OCI-LY7 (cell line): ENCODE measurements around the gene KLF13.

ENCODE experiments used
- CTCF ChIP-seq: fragments of 200-600 bp; sonication (generic); conservative IDR thresholded peaks from 2 replicates; pipeline ENCODE4 v1.5.1; 2014; ENCODE audit warnings: mild to moderate bottlenecking, antibody characterized with exemption, low read length, moderate library complexity, mixed read lengths
- EZH2phosphoT487 ChIP-seq: fragments of 200-600 bp; sonication (generic); IDR thresholded peaks from 2 replicates; pipeline ENCODE4 v1.6.1; 2018; ENCODE audit warnings: low read depth, borderline replicate concordance, mild to moderate bottlenecking, mixed run types, antibody characterized with exemption, low read length, moderate library complexity, mixed read lengths

- TF ChIP-seq CTCF = no peak
- TF ChIP-seq EZH2phosphoT487 = no peak
These were observed 43.1 kb downstream of the KLF13 start for GRCh38 chr15:31369727-31370126.
